ENCODE results near the gene TM9SF3.
"Not testable (repeated sequence)": the region's sequence is repeated elsewhere in the genome, so short reads cannot be mapped to it uniquely, and the experiment has no call there.

TM9SF3 gene

GRCh38 chr10:96578022-96578421 lies 8.8 kb downstream of the TM9SF3 start:
- no peaks in the 10 kb centered on the region for H3K9me2 ChIP-seq (replicated peaks; ENCODE audit: control insufficient read depth, low read length)
- no peaks in the 10 kb centered on the region for H3K9me3 ChIP-seq (ENCODE audit: control insufficient read depth, insufficient read depth, low read length)
- no peak for TF ChIP-seq EZH2phosphoT487 (IDR thresholded peaks at IDR 0.05; ENCODE audit: borderline replicate concordance, low read length)
- TF ChIP-seq CTCF (IDR thresholded peaks at IDR 0.05; ENCODE audit: low read depth, low read length, poor library complexity, severe bottlenecking), result no peak
- H3K27ac ChIP-seq (ENCODE audit: low read depth, low read length), result no peak overlapping the region
- H3K36me3 ChIP-seq (ENCODE audit: control insufficient read depth, low read length), result peaks cover 41% of the 10 kb centered on the region
- no peak overlapping the region for H3K4me3 ChIP-seq (ENCODE audit: low read length)
- H3K27me3 ChIP-seq (ENCODE audit: control insufficient read depth, low read length), result no peaks in the 10 kb centered on the region
- H4K20me1 ChIP-seq (ENCODE audit: control insufficient read depth, insufficient read depth, low read depth, low read length), result peaks cover 9% of the 10 kb centered on the region; the same call in 1 of the 2 replicates
- H3K4me1 ChIP-seq (ENCODE audit: control insufficient read depth, low read length), result peaks cover 31% of the 10 kb centered on the region
- peaks cover 99% of the 10 kb centered on the region for H3K79me2 ChIP-seq (ENCODE audit: control insufficient read depth, low read length)
- no peak overlapping the region for H3K4me2 ChIP-seq (ENCODE audit: low read length)
- no peaks in the 10 kb centered on the region for H3F3A ChIP-seq (ENCODE audit: control insufficient read depth, insufficient read depth)

- Histone ChIP-seq H3K27ac (ENCODE audit: low read depth, low read length) (no peak overlapping the region), H3F3A (ENCODE audit: control insufficient read depth, insufficient read depth) (no peaks in the 10 kb centered on the region), H4K20me1 (ENCODE audit: control insufficient read depth, insufficient read depth, low read depth, low read length) (peaks cover 11% of the 10 kb centered on the region), H3K9me2 (replicated peaks; ENCODE audit: control insufficient read depth, low read length) (no peaks in the 10 kb centered on the region), H3K79me2 (ENCODE audit: control insufficient read depth, low read length) (peaks cover 99% of the 10 kb centered on the region), H3K9me3 (ENCODE audit: control insufficient read depth, insufficient read depth, low read length) (no peaks in the 10 kb centered on the region), H3K4me2 (ENCODE audit: low read length) (peak overlapping the region; percentile 10; the same call in 1 of the 2 replicates), H3K36me3 (ENCODE audit: control insufficient read depth, low read length) (peaks cover 43% of the 10 kb centered on the region), H3K4me3 (ENCODE audit: low read length) (no peak overlapping the region), H3K27me3 (ENCODE audit: control insufficient read depth, low read length) (no peaks in the 10 kb centered on the region), H3K4me1 (ENCODE audit: control insufficient read depth, low read length) (peaks cover 26% of the 10 kb centered on the region)
- TF ChIP-seq CTCF (IDR thresholded peaks at IDR 0.05; ENCODE audit: low read depth, low read length, poor library complexity, severe bottlenecking), result no peak
- TF ChIP-seq EZH2phosphoT487 (IDR thresholded peaks at IDR 0.05; ENCODE audit: borderline replicate concordance, low read length), result no peak
Observed at GRCh38 chr10:96577069-96577468, 9.7 kb downstream of the TM9SF3 start.

GRCh38 chr10:96576277-96576980 lies 10.4 kb downstream of the TM9SF3 start:
- H3K9me3 ChIP-seq (ENCODE audit: control insufficient read depth, insufficient read depth, low read length), result no peaks in the 10 kb centered on the region
- TF ChIP-seq CTCF (IDR thresholded peaks at IDR 0.05; ENCODE audit: low read depth, low read length, poor library complexity, severe bottlenecking) (no peak), EZH2phosphoT487 (IDR thresholded peaks at IDR 0.05; ENCODE audit: borderline replicate concordance, low read length) (no peak)
- H3K4me3 ChIP-seq (ENCODE audit: low read length), result no peak overlapping the region
- peaks cover 14% of the 10 kb centered on the region for H4K20me1 ChIP-seq (ENCODE audit: control insufficient read depth, insufficient read depth, low read depth, low read length)
- H3K79me2 ChIP-seq (ENCODE audit: control insufficient read depth, low read length), result peaks cover 99% of the 10 kb centered on the region
- peaks cover 47% of the 10 kb centered on the region for H3K36me3 ChIP-seq (ENCODE audit: control insufficient read depth, low read length)
- H3K27ac ChIP-seq (ENCODE audit: low read depth, low read length), result no peak overlapping the region
- H3F3A ChIP-seq (ENCODE audit: control insufficient read depth, insufficient read depth), result no peaks in the 10 kb centered on the region
- H3K27me3 ChIP-seq (ENCODE audit: control insufficient read depth, low read length), result no peaks in the 10 kb centered on the region
- H3K4me2 ChIP-seq (ENCODE audit: low read length), result peak overlapping the region; percentile 10; the same call in 1 of the 2 replicates
- no peaks in the 10 kb centered on the region for H3K9me2 ChIP-seq (replicated peaks; ENCODE audit: control insufficient read depth, low read length)
- peaks cover 19% of the 10 kb centered on the region for H3K4me1 ChIP-seq (ENCODE audit: control insufficient read depth, low read length)

DNA sequence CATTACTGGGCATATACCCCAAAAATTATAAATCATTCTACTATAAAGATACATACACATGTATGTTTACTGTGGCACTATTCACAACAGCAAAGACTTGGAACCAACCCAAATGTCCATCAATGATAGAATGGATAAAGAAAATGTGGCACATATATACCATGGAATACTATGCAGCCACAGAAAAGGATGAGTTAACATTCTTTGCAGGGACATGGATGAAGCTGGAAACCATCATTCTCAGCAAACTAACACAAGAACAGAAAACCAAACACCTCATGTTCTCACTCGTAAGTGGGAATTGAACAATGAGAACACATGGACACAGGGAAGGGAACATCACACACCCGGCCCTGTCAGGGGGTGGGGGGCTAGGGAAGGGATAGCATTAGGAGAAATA lies 12.2 kb downstream of the TM9SF3 start:
- H3K9me3 ChIP-seq (ENCODE audit: control insufficient read depth, insufficient read depth, low read length); H3K27ac ChIP-seq (ENCODE audit: low read depth, low read length); H3F3A ChIP-seq (ENCODE audit: control insufficient read depth, insufficient read depth); H3K9me2 ChIP-seq (replicated peaks; ENCODE audit: control insufficient read depth, low read length); H4K20me1 ChIP-seq (ENCODE audit: control insufficient read depth, insufficient read depth, low read depth, low read length); H3K27me3 ChIP-seq (ENCODE audit: control insufficient read depth, low read length); H3K4me2 ChIP-seq (ENCODE audit: low read length); H3K4me3 ChIP-seq (ENCODE audit: low read length): not testable (repeated sequence)
- Histone ChIP-seq H3K79me2 (ENCODE audit: control insufficient read depth, low read length) (peaks cover 99% of the 10 kb centered on the region), H3K4me1 (ENCODE audit: control insufficient read depth, low read length) (peaks cover 14% of the 10 kb centered on the region), H3K36me3 (ENCODE audit: control insufficient read depth, low read length) (peaks cover 53% of the 10 kb centered on the region)
